Right lobe of liver (tissue), 4 donors: ENCODE measurements around the gene ELOVL4.
A peak's percentile ranks its signal among the peaks of the same experiment; 100 is the strongest.

ENCODE experiments used
- CTCF ChIP-seq, 4 donors: fragments of 200-600 bp in 3 of 4; fragments of 450-650 bp in 1 of 4; IDR thresholded peaks; one replicate each; pipeline versions ENCODE4 v1.5.1 to v1.8.0; 2016 to 2022; ENCODE audit warnings: antibody characterized with exemption in 4 of 4, mild to moderate bottlenecking in 2 of 4
- POLR2A ChIP-seq: fragments of 450-650 bp; IDR thresholded peaks from one replicate; pipeline ENCODE4 v1.6.1; 2017; ENCODE audit warnings: antibody characterized with exemption, mild to moderate bottlenecking
- donor health status: DM: no; HTN: no; CAD: no.
- donor health status: DM: no; HTN: no; CAD: no.
- donor health status: DM: no; HTN: yes; CAD: no.

GRCh38 chr6:79869600-79870084 lies 77.7 kb downstream of the ELOVL4 start:
- TF ChIP-seq CTCF (IDR thresholded peaks at IDR 0.05) (peak; percentile 92 to 96 (median 94)), POLR2A (peak; percentile 41)
